Measurements from ENCODE around the gene MTERF2. TPM values are rescaled to one million over a fixed set of nuclear protein-coding genes. Genes with fewer than 3 reads are reported as not detected.
A peak's percentile ranks its signal among the peaks of the same experiment; 100 is the strongest.

Gene MTERF2
- total and polyA plus RNA-seq, 2 of the 13 experiments (the other 11 are each of a cell fraction or from before 2014, with no cell fraction given) = 8.0 to 11.6 TPM

- peak; percentile 80; the same call in 1 of the 2 replicates for TF ChIP-seq ZNF343 (CRISPR knock-in tag; IDR thresholded peaks at IDR 0.05)
- TF ChIP-seq PAX8 (CRISPR knock-in tag; IDR thresholded peaks at IDR 0.05; ENCODE audit: borderline replicate concordance) = peak; percentile 34; the same call in 1 of the 2 replicates
- TF ChIP-seq ZMAT5 (CRISPR knock-in tag; IDR thresholded peaks at IDR 0.05; ENCODE audit: borderline replicate concordance, low read depth) = no peak
- 0 out of 2 replicates have a peak, but pooled peaks have one; percentile 9 for TF ChIP-seq HNF4G (IDR thresholded peaks at IDR 0.05; ENCODE audit: borderline replicate concordance, low read depth, low read length)
- no peak for TF ChIP-seq HNF4G (CRISPR knock-in tag; IDR thresholded peaks at IDR 0.05; ENCODE audit: borderline replicate concordance, low read depth)
- peak; percentile 73 for TF ChIP-seq PHF21A (CRISPR knock-in tag; IDR thresholded peaks at IDR 0.05)
- TF ChIP-seq SMAD1 (CRISPR knock-in tag; IDR thresholded peaks at IDR 0.05; ENCODE audit: borderline replicate concordance, low read depth) = peak; percentile 60; the same call in 1 of the 2 replicates
- TF ChIP-seq NCOR1 (IDR thresholded peaks at IDR 0.05; ENCODE audit: borderline replicate concordance, low read length) = no peak
- peak; percentile 22; the same call in 1 of the 2 replicates for TF ChIP-seq ZBTB21 (CRISPR knock-in tag; IDR thresholded peaks at IDR 0.05)
- TF ChIP-seq ZNF563 (CRISPR knock-in tag; IDR thresholded peaks at IDR 0.05) = peak; percentile 94
- TF ChIP-seq RBFOX2 (IDR thresholded peaks at IDR 0.05; ENCODE audit: low read depth, low read length) = peak; percentile 98
- TF ChIP-seq ZNF609 (CRISPR knock-in tag; IDR thresholded peaks at IDR 0.05; ENCODE audit: borderline replicate concordance) = peak; percentile 32; the same call in 1 of the 2 replicates
- TF ChIP-seq ZNF546 (CRISPR knock-in tag; conservative IDR thresholded peaks at IDR 0.05) = no peak; the same call in 1 of the 2 replicates
- TF ChIP-seq U2AF2 (IDR thresholded peaks at IDR 0.05; ENCODE audit: low read depth, low read length) = no peak
- peak; percentile 45; the same call in 1 of the 2 replicates for TF ChIP-seq MXD4 (CRISPR knock-in tag; IDR thresholded peaks at IDR 0.05)
- TF ChIP-seq ZNF329 (CRISPR knock-in tag; IDR thresholded peaks at IDR 0.05; ENCODE audit: low read depth) = no peak; the same call in 1 of the 2 replicates
- peak; percentile 62; the same call in 1 of the 2 replicates for TF ChIP-seq PRDM15 (CRISPR knock-in tag; IDR thresholded peaks at IDR 0.05)
- peak; percentile 29; the same call in 1 of the 2 replicates for TF ChIP-seq FOXK1 (CRISPR knock-in tag; IDR thresholded peaks at IDR 0.05; ENCODE audit: borderline replicate concordance, low read depth)
Measured at GRCh38 chr12:106955377-106956047, 31.4 kb downstream of the MTERF2 start, which contains the start of gene TMEM263 (continued).
